B cell (primary cell): ENCODE data around the gene VPS11. TPM values are rescaled to one million over a fixed set of nuclear protein-coding genes. Genes with fewer than 3 reads are reported as not detected.

Experiments used
- ATAC-seq: fragments of 200-7000 bp; cut with Tn5 transposase; one replicate; pipeline ENCODE4 v1.10.0; 2021; ENCODE audit warnings: low read depth, mild to moderate bottlenecking, moderate number of reproducible peaks, moderate library complexity
- CTCF ChIA-PET: fragments of 350-600 bp; sonication (Branson Sonifier 250); formaldehyde crosslinking; loops from one replicate; lab custom pipeline; 2021; ENCODE audit warnings: antibody characterized with exemption, inconsistent platforms; lab: Charles Lee
- POLR2A ChIA-PET: fragments of 350-600 bp; sonication (Branson Sonifier 250); formaldehyde crosslinking; loops from one replicate; lab custom pipeline; 2021; ENCODE audit warnings: antibody characterized with exemption; lab: Charles Lee
- DNase-seq: peaks from one replicate; pipeline ENCODE4 v3.0.0; 2013
- H2AFZ ChIP-seq: 2 replicates; pipeline ENCODE4 v1.6.1; 2012; ENCODE audit warnings: mild to moderate bottlenecking, low read depth, low read length; ENCODE audit not compliant: insufficient read depth, poor library complexity, severe bottlenecking
- H3K27ac ChIP-seq, 2 donors: 1 replicate in 1 of 2; 2 replicates in 1 of 2; pipeline ENCODE4 v1.5.1; 2012 to 2013; ENCODE audit warnings: low read length in 2 of 2, mild to moderate bottlenecking in 2 of 2, moderate library complexity in 1 of 2
- H3K27me3 ChIP-seq, 4 experiments: fragments of 200-600 bp in 1 of 4; sonication (generic) in 1 of 4; replicated peaks in 1 of 4; 1 replicate in 2 of 4; 2 replicates in 2 of 4; pipeline versions ENCODE4 v1.6.1 to v1.7.0; 2013 to 2016; ENCODE audit warnings: low read length in 3 of 4, mild to moderate bottlenecking in 2 of 4, mixed read lengths in 1 of 4, moderate library complexity in 1 of 4; ENCODE audit not compliant: insufficient read depth in 4 of 4, control insufficient read depth in 3 of 4; ENCODE audit errors: control extremely low read depth in 1 of 4
- H3K36me3 ChIP-seq, 2 experiments: replicated peaks in 1 of 2; 1 replicate in 1 of 2; 2 replicates in 1 of 2; pipeline versions ENCODE4 v1.6.1 to v1.7.1; 2013; ENCODE audit warnings: low read length in 1 of 2; ENCODE audit not compliant: insufficient read depth in 2 of 2, control insufficient read depth in 1 of 2; ENCODE audit errors: control extremely low read depth in 1 of 2, extremely low read depth in 1 of 2
- H3K4me1 ChIP-seq, 2 donors: fragments of 200-600 bp in 1 of 2; sonication (generic) in 1 of 2; 1 replicate in 1 of 2; 2 replicates in 1 of 2; pipeline versions ENCODE4 v1.5.1 to v1.6.1; 2013 to 2017; ENCODE audit warnings: low read length in 2 of 2; ENCODE audit not compliant: control insufficient read depth in 2 of 2, insufficient read depth in 2 of 2
- H3K4me2 ChIP-seq: replicated peaks from 2 replicates; pipeline ENCODE3; 2012; ENCODE audit warnings: mild to moderate bottlenecking, low read depth, low read length; ENCODE audit not compliant: poor library complexity, severe bottlenecking
- H3K4me3 ChIP-seq, 5 experiments: fragments of 200-600 bp in 1 of 5; sonication (generic) in 1 of 5; 1 replicate in 3 of 5; 2 replicates in 2 of 5; pipeline versions ENCODE4 v1.5.1 to v1.7.0; 2011 to 2016; ENCODE audit warnings: low read length in 4 of 5, mild to moderate bottlenecking in 4 of 5, low read depth in 2 of 5, control low read depth in 1 of 5, moderate library complexity in 1 of 5; ENCODE audit not compliant: insufficient read depth in 1 of 5; ENCODE audit errors: control extremely low read depth in 1 of 5, extremely low read depth in 1 of 5
- H3K79me2 ChIP-seq: fragments of 200-600 bp; sonication (generic); one replicate; pipeline ENCODE4 v1.6.0; 2016; ENCODE audit warnings: low read length; ENCODE audit not compliant: control insufficient read depth, insufficient read depth
- H3K9ac ChIP-seq: fragments of 200-600 bp; sonication (generic); 2 replicates; pipeline ENCODE4 v1.6.1; 2017; ENCODE audit warnings: mild to moderate bottlenecking, low read length, moderate library complexity
- H3K9me3 ChIP-seq, 3 donors: one replicate each; pipeline versions ENCODE4 v1.6.1 to v1.7.1; 2013; ENCODE audit warnings: low read length in 2 of 3; ENCODE audit not compliant: control insufficient read depth in 2 of 3, insufficient read depth in 1 of 3; ENCODE audit errors: control extremely low read depth in 1 of 3
- H4K20me1 ChIP-seq: 2 replicates; pipeline ENCODE4 v1.6.0; 2012; ENCODE audit warnings: mild to moderate bottlenecking, low read length; ENCODE audit not compliant: insufficient read depth, control insufficient read depth, poor library complexity, severe bottlenecking
- H3K27ac Mint-ChIP-seq: one replicate; pipeline ENCODE4 v1.8.0; 2021; ENCODE audit warnings: mixed read lengths
- H3K27me3 Mint-ChIP-seq: one replicate; pipeline ENCODE4 v1.8.0; 2021; ENCODE audit warnings: mixed read lengths
- H3K4me1 Mint-ChIP-seq: one replicate; pipeline ENCODE4 v1.8.0; 2021; ENCODE audit warnings: mixed read lengths
- H3K4me3 Mint-ChIP-seq: one replicate; pipeline ENCODE4 v1.8.0; 2021; ENCODE audit warnings: mixed read lengths
- H3K9me3 Mint-ChIP-seq: one replicate; pipeline ENCODE4 v1.8.0; 2022; ENCODE audit warnings: mixed read lengths; ENCODE audit not compliant: insufficient read depth
- CTCF ChIP-seq: fragments of 200-600 bp; IDR thresholded peaks from one replicate; pipeline ENCODE4 v1.8.0; 2022; ENCODE audit warnings: antibody characterized with exemption, mild to moderate bottlenecking
- EZH2 ChIP-seq: IDR thresholded peaks from 2 replicates; pipeline ENCODE4 v1.6.1; 2012; ENCODE audit warnings: borderline replicate concordance, low read depth, mild to moderate bottlenecking, moderate library complexity, low read length; ENCODE audit not compliant: insufficient read depth, poor library complexity, severe bottlenecking
- WGBS: methylation state at CpG from one replicate; pipeline ENCODE4 v1.1.5; 2013; ENCODE audit warnings: missing lambda C conversion rate; ENCODE audit not compliant: insufficient coverage; 5-methylcytosine and 5-hydroxymethylcytosine counted together
- intact Hi-C: fragments of 100-400 bp; cut with micrococcal nuclease; formaldehyde crosslinking; loops from one replicate; pipeline ENCODE4 v1.10.0; 2022
- polyA plus RNA-seq: library from polyadenylated mRNA; depleted of rRNA; stranded (reverse); fragments of >200 nt; gene quantifications from 2 replicates; pipeline ENCODE4 v1.2.3, GENCODE V29; 2012
- total RNA-seq, 2 donors: library from RNA; stranded (reverse); fragments of 120-200 nt in 1 of 2; gene quantifications; 1 replicate in 1 of 2; 2 replicates in 1 of 2; pipeline versions ENCODE4 v1.2.3 to v1.2.4, GENCODE V29; 2013 to 2022

VPS11 gene
- total and polyA plus RNA-seq, 2 donors (not counting 1 experiment from before 2014, with no cell fraction given): 35.7 to 64.7 TPM

- ATAC-seq (no peak), DNase-seq (no peak)
- H3K27ac ChIP-seq: no peak overlapping the region
- CTCF ChIA-PET: interaction anchor here (1.6 to 2.4 kb wide), 2 partner anchors 8 to 231 kb away, joined by 5 to 13 read pairs; partner anchors contain the start of gene HMBS
- H3K36me3 ChIP-seq: peaks cover 4 to 21% of the 10 kb centered on the region in 2 experiments
- H3K4me2 ChIP-seq: peak overlapping the region; percentile 91
- H3K27me3 Mint-ChIP-seq: no peaks in the 10 kb centered on the region
- H3K9me3 Mint-ChIP-seq: no peaks in the 10 kb centered on the region
- peak overlapping the region in 1 of 5 experiments; percentile 85 for H3K4me3 ChIP-seq
- H3K79me2 ChIP-seq: peaks cover 29% of the 10 kb centered on the region
- H3K27me3 ChIP-seq: no peaks in the 10 kb centered on the region
- TF ChIP-seq EZH2 (no peak), CTCF (no peak)
- intact Hi-C loops: no loop called here
- H3K4me3 Mint-ChIP-seq: peak overlapping the region; percentile 96
- no peaks in the 10 kb centered on the region for H3K9me3 ChIP-seq
- peak overlapping the region; percentile 83 for H3K9ac ChIP-seq
- H3K27ac Mint-ChIP-seq: no peak overlapping the region
- WGBS: 77% methylated on average over 12 of the region's 12 CpGs
- H2AFZ ChIP-seq: no peak overlapping the region
- POLR2A ChIA-PET: no interaction called here
- H4K20me1 ChIP-seq: peaks cover 11% of the 10 kb centered on the region
- peaks cover 22 to 40% of the 10 kb centered on the region in 2 donors for H3K4me1 ChIP-seq
- peaks cover 38% of the 10 kb centered on the region for H3K4me1 Mint-ChIP-seq
Observed at GRCh38 chr11:119092880-119093842, 25.5 kb downstream of the VPS11 start.
